Stromal cell of bone marrow (primary cell): ENCODE results near the gene LRRC59.
"Not testable (repeated sequence)": the region's sequence is repeated elsewhere in the genome, so short reads cannot be mapped to it uniquely, and the experiment has no call there.

Experiments used
- DNase-seq: peaks from one replicate; pipeline ENCODE4 v3.0.0-alpha.2; 2012; ENCODE audit warnings: low read depth

The LRRC59 gene

DNA sequence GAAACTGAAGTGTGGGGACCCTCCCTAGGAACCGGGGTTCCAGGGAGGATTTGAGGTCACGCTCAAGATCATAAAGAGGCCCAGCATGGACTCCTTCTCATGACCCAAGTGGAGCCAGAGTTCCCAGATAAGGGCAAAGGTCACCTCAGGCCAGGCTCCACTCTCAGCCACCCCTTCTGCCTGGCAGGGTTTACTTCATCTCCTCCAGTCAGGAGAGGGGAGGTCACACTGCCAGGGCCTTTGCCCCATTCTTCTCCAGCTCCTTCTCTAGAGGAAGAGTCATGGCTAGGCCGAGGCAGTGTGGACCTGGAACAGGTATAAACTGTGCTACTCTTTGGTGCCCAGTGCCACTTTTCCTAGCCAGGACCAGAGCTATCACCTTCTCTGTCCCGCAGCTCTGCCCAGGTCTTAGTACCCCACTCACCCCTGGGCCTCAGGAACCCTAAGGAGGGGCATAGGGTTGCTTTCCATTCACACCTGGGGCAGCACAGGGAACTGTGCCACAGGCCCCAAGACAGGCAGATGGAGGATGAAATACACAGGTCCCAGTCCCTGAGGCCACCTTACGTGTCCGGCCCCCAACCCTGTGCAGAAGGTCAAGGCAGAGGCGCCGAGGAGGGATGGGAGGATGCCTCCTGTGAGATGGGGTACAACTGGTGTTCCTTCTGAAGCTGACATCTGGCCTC lies 27.8 kb upstream of the LRRC59 start:
- no peak for DNase-seq

DNA sequence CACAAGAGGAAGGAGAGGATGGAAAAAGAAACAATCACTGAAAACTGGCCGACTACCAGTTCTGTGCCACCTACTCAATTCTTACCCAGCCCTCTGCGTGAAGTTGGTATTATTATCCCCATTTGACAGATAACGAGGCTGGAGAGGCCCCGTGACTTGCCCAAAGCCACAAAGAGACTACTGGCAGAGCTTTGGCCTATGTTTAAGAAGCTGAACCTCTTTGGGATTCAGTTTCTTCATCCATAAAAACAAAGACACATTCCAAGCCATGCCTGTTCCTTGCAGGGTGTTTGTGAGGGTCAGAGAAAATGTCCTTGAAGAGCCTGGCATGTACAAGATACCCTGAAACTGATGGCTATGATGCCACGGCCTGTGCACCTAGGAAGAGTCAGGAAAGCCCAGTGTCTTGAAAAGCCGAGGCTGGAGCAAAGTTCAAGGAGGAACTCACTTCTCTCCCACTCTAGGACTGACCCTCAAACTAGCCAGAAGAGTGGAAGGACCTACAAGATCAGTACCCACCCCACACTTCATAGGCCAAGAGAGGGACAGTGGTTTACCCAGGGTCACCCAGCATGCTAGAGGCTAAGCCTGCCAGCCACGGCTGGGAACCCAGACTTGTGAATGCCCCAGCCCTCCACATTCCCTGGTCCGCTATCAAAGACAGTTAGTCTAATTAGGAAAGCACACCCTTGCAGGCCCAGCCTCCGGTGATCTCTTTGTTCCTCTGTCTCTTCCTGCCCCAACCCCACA lies 27.1 kb upstream of the LRRC59 start:
- DNase-seq = no peak

DNA sequence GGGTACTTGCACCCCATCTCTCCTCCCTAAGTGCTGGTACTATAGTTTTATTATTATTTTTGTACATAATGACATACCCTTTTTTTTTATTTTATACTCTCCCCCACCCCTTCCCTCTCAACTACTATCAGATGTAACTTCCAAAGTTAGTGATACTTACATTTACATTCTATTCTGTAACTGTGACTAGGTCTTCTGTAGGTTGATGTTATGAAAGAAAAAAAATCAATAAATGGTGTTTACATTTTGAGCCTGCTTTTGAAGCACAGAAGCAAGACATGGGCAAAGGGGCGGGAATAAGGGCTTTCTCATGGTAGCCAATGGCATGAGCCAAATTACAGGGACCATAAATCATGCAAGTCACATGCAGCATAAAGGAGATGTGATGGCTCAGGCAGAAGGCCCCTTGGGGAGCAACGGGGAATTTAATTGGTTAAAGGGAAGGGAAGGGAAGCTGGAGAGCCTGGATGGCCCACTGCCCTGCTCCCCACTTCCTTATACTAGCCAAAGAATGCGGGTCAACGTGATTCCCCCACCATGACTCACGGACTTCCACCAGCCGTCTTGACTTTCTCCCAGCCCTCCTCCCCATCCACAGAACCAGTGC lies 26.3 kb upstream of the LRRC59 start:
- peak; percentile 97 for DNase-seq

DNA sequence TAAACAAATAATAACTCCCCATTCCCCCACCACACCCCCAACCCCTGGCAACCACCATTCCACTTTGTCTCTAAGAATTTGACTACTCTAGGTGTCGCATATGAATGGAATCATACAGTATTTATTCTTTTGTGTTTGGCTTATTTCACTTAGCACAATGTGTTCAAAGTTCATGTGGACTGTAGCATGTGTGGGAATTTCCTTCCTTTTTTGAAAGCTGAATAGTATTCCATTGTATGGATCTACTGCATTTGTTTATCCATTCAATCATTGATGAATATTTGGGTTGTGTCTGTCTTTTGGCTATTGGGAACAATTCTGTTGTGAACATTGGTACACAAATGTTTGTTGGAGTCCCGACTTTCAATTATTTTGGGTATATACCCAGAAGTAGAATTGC lies 25.4 kb upstream of the LRRC59 start:
- DNase-seq = no peak

DNA sequence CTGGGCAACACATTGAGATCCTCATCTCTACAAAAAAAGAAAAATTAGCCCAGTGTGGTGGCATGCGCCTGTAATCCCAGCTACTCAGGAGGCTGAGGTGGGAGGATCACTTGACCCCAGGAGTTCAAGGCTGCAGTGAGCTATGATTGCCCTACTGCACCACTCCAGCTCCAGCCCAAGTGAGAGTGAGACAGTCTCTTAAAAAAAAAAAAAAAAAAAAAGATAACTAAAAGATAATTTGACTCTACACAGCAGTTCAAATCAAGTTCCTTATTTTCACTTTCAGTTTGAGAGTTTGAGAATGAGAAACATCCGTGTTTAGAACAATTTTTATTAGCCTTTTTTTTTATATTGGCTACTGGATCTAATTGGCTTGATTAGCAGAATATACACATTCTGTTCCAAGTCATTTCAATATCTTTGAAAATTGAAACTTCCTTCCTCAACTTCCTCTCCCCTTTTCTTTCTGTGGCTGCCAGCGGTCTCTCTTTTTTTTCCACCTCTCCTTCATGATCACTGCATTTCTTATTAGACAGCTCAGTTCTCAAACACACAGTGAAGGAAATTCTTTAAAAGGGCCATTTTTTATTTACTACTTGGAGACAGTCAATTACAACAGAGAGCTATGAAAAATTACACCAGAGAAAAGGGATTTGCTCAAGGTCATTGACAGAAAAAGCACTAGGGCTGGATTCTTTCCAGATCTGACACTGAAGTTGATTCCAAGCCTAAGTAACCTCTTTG lies 24.2 kb upstream of the LRRC59 start:
- DNase-seq = no peak

DNA sequence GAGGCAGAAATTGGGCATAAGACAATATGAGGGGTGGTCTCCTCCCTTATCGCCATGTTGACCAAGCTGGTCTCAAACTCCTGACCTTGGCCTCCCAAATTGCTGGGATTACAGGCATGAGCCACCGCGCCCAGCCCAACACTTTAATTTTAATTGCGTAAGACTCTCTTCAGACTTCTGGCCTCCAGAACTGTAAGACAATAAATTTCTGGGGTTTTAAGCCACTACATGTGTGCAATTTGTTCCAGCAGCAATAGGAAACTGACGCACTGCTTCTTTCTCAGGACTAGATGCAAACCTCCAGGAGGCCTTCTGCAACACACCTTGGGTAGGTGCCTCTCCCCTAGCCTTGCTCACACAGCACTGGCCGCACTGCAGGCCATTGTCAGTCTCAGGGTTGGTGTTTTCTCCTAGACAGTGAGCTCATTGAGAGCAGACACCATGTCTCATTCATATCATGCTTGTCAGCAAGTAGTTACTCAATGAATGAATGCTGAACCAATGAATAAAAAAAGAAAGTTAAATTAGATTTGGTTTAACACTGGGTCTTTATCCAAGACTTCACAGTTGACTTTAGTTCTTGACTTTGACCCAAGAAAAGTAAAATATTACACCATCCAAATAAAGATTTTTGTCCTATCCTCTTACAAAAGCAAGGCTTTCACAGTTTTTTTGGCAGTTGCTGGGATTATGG lies 23.2 kb upstream of the LRRC59 start:
- DNase-seq = peak; percentile 42

DNA sequence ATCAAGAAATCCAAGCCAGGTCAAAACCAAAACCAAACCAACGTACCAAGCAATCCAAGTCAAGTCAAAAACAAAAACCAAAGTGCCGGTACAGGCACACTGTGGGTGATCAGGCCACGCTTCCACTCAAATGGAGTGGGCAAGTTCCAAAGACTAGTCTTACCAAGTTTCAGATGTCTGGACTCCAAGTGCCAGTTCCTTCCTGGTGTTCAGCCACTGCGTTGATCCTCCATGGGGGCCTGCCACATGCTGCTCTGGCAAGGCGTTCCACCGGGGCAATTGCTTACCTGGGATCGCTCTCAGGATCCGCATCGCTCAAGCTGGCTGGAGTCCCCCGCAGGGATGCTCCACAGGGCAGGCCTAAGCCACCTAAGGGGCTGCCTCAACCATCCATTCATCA lies 22.3 kb upstream of the LRRC59 start:
- DNase-seq = not testable (repeated sequence)

DNA sequence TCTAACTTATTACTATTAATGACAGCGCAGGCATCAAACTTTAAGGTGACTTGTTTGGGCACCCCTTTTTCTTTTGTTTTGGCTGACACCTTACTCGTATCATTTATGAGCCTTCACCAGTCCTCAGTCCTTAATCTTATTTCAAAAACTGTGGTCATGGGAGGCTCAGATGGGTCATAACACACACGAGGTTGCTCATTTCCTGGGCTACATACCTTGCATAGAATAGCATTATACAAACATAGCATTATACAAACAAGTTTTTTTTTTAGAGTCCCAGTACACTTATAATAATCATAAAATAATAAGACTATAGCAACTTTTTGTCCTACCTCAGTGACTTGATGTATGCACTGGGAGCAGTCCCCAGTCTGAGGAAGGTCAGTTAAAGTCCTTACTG lies 17.5 kb upstream of the LRRC59 start:
- DNase-seq = no peak

DNA sequence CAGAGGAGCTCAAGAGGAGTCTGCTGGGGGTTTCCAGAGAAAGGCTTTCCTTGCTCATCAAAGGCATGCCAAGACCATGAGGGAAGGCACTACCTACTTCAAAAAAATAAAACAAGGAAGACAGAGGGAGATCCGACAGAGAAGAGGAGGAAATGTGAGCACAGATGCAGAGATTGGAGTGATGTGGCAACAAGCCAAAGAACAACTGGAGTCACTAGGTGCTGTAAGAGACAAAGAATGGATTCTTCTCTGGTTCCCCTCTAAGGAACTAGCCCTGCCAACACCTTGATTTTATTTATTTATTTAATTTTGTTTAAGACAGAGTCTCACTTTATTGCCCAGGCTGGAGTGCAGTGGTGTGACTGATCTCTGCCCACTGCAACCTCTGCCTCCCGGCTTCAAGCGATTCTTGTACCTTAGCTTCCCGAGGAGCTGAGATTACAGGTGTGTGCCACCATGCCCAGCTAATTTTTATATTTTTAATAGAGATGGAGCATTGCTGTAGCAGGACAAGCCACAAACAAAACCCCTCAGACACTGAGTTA lies 14.9 kb upstream of the LRRC59 start:
- no peak for DNase-seq

DNA sequence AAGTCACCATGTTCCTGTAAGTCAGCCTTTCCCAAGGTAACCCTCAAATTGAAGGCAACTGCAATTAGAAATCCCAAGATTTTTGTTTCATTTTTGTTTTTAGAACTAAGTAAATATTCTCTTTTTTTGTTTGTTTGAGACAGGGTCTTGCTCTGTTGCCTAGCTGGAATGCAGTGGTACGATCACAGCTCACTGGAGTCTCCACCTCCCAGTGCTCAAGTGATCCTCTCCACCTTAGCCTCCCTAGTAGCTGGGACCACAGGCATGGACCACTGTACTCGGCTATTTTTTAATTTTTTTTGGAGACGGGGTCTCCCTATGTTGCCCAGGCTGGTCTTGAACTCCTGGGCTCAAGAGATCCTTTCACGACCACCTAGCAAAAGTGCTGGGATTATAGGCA lies 10.6 kb upstream of the LRRC59 start:
- DNase-seq = no peak

DNA sequence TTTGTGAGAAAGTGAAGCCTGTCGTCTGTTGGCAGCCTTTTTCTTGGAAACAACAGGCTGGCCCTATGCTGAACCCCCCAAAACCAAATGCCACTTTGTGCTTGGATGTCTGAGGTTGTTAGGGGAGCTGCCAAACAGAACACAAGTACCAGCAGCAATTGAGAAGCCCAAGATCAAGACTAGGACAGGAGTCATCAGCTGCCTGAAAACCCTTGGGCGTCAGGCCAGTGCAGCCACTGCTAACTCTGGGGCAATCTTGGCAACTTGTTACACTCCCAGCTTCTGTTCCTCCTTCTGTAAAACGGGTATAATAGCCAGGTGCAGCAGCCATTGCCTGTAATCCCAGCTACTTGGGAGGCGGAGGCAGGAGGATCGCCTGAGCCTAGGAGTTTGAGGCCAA lies 9.3 kb upstream of the LRRC59 start:
- DNase-seq = no peak

DNA sequence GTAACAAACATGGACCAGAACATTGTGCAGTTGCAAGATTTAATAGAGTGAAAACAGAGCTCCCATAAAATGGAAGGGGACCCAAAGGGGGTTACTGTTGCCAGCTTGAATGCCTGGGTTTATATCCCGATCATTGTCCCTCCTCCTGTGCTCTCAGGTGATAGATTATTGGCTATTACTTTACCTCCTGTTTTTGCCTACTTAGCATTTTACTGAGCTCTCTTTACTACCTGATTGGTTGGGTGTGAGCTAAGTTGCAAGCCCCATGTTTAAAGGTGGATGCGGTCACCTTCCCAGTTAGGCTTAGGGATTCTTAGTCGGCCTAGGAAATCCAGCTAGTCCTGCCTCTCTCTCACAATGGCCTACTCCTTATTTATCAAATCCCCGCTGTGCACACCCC lies 8.0 kb upstream of the LRRC59 start:
- not testable (repeated sequence) for DNase-seq

DNA sequence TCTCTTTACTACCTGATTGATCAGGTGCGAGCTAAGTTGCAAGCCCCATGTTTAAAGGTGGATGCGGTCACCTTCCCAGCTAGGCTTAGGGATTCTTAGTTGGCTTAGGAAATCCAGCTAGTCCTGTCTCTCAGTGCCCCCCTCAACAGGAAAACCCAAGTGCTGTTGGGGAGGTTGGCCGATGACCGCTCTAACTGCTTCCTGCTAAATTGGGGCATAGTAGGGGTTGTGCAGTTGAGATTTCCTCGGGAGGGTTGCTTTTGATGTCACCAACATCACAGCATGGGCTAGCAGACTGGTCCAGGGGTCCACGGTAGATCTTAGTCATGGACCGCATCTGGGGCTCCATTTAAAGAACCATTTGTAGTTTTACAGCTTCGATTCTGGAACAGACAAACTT lies 2.3 kb upstream of the LRRC59 start:
- not testable (repeated sequence) for DNase-seq

DNA sequence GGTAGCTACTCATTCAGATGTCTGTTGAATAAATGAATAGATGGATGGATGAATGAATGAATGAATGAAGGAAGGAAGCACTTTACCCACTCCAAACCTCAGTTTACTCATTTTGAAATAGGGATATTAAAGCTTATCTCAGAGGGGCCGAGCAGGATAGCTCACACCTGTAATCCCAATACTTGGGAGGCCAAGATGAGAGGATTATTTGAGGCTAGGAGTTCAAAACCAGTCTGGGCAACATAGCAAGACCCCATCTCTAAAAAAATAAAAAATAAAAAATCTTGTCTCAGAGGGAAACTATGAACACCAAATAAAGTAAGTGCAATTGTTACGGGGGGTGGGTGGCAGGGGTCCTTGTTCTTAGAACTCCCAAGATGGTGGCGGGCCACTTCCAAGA lies 1.3 kb upstream of the LRRC59 start:
- not testable (repeated sequence) for DNase-seq

DNA sequence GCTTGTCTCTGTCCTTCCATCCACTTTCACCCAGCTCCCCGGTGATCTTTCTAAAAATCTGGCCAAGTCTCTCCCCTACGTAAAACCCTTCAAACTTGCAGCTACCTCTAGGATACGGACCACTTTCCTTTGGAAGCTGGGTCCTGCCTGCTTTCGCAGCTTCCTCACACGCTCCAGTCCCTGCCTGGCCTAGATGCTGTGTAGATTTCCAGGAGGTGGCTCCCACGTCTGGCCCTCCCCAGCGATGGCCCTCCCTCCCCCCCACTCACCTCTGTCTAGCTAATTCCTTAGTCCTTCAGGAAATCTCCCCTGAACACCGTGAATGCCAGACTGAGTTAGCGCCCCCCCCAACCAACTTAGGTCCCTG lies 579 bp upstream of the LRRC59 start:
- no peak for DNase-seq

DNA sequence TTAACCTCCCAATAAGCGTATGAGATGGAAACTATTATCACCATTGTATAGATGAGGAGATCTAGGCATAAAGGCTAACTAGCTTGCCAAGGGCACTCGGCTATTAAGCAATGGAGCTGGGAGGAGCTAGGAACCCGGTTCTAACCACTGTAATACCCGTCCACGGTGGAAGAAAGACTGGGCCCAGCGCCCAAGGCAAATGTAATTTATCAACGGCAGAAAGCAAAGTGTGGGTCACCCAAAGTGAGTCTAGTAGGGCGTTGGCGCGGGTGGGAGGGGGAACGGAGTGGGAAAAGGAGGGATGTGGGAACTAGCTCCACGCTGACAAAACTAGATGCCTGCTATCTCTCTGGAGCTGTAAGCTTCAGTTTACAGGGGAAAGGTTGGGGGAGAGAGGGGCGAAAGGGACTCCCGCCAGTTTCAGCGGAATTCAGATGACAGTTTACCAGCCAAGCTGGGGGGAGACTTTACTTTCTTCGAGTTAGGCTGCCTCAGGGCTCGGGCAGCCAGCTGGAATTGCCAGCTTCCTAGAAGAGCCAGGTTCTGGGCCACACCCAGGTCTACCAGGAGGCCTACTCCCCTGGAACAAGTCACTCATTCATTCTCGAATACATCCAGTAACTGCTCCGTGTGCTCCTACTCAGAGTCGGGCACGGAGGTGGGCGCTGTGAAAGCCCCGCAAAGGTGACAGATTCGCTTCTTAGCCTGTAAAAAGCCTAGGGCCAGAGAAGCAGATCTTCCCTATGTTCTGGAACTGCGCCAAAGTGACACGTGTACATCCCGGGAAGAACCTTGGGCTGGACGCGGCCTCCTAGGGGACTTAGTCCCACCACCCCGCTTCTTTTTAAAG lies 837 bp downstream of the LRRC59 start:
- peak; percentile 42 for DNase-seq

DNA sequence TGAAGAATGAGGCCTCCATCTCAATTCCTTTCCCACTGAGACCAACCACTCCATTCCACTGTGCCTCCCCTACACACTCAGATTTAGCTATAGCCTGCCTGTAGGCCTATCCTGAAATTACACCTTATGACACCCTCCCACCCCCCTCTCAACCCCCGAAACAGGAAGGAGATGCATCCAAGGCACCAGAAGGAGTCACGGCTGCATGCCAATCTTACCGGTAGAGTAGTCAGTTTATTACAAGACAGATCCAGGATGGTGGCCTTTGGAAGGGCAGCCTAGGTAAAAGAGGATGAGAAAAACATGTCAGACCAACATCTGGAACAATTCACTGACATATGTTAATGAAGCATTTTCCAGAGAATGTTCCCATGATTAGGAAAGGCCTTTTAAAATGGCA lies 2.6 kb downstream of the LRRC59 start:
- no peak for DNase-seq

DNA sequence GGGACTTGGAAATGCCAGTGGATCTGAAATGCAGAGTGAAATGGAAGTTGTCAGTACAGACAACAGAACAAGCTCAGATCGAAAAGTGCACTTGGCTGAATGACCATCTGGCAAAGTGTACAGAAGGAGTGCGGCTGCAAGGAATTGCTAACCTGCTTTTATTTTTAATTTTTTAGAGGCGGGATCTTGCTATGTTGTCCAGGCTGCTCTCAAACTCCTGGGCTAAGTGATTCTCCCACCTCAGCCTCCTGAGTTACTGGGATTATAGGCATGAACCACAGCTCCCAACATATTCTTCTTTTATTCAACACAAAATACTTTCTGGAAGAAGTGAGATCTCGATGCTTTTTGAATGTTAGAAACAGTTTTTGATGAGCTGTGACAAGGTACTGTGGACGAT lies 3.6 kb downstream of the LRRC59 start:
- DNase-seq = no peak

DNA sequence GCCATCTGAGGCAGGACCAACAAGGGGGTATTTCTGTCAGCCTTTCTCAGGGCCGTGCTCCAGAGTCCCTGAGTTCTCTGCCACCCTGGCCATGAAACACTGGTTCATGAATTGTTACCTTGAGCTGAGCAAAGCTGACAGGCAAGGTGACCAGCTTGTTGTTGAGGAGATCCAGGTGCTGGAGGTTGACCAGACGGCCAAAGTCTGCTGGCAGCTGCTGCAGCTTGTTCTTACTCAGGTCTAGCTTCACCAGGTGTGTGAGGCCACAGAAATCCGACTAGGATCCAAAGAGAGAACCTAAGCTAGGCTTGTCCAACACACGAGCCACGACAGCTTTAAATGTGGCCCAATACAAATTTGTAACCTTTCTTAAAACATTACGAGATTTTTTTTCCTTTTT lies 4.7 kb downstream of the LRRC59 start:
- no peak for DNase-seq

DNA sequence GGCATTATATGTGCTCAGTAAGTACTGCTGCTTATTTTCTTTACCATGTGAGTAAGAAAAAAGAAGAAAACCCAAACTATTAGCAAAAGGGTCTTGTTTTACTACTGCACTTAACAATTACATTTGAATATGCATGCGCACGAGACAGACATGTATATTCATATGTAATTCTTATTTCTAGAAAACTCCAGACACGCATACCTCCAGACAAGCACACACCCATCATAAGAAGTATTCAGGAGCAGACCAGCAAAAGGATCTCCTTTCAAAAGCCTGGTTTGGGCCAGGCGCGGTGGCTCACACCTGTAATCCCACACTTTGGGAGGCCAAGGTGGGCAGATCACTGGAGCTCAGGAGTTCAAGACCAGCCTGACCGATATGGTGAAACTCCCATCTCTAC lies 7.8 kb downstream of the LRRC59 start:
- DNase-seq = no peak

DNA sequence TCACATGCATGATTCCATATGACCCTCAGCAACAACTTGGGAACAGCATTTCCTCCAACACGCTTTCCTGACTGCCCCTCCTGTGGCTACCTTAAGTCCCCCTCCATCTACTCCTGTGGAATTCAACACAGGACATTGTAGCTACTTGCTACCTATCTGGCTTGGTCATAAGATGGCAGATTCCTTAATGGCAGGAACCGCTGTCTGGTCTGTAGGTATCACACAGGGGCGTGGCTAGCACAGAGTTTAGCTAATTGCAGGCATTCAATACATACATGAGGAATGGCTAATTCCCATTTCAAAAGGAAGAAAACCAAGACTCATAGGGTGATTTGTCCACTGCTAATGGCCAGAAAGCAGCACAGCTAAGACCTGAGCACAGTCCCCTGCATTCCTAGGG lies 8.6 kb downstream of the LRRC59 start:
- no peak for DNase-seq
